GM23248 (cell line): ENCODE measurements around the gene CKS1B. TPM values are rescaled to one million over a fixed set of nuclear protein-coding genes. Genes with fewer than 3 reads are reported as not detected.

Experiments
- DNase-seq: peaks from one replicate; pipeline ENCODE4 v3.0.0-alpha.2; 2015
- H2AFZ ChIP-seq: fragments of 200-600 bp; sonication (generic); 2 replicates; pipeline ENCODE4 v1.6.1; 2016; ENCODE audit warnings: antibody characterized with exemption
- H3F3A ChIP-seq: fragments of 200-600 bp; sonication (generic); 2 replicates; pipeline ENCODE4 v1.6.1; 2016; ENCODE audit warnings: mild to moderate bottlenecking, antibody characterized with exemption, mixed run types; ENCODE audit not compliant: insufficient read depth
- H3K27ac ChIP-seq: fragments of 200-600 bp; sonication (generic); 2 replicates; pipeline ENCODE4 v1.5.1; 2016; ENCODE audit warnings: mild to moderate bottlenecking
- H3K27me3 ChIP-seq: fragments of 200-600 bp; sonication (generic); replicated peaks from 2 replicates; pipeline ENCODE4 v1.6.1; 2016; ENCODE audit warnings: mild to moderate bottlenecking; ENCODE audit not compliant: insufficient read depth
- H3K36me3 ChIP-seq: fragments of 200-600 bp; sonication (generic); 2 replicates; pipeline ENCODE4 v1.6.1; 2016; ENCODE audit warnings: low read depth, mild to moderate bottlenecking
- H3K4me1 ChIP-seq: fragments of 200-600 bp; sonication (generic); 2 replicates; pipeline ENCODE4 v1.6.1; 2016; ENCODE audit warnings: mild to moderate bottlenecking; ENCODE audit not compliant: insufficient read depth
- H3K4me2 ChIP-seq: fragments of 200-600 bp; sonication (generic); one replicate; pipeline ENCODE4 v1.6.1; 2016; ENCODE audit warnings: mild to moderate bottlenecking; ENCODE audit not compliant: unreplicated experiment
- H3K4me3 ChIP-seq: fragments of 200-600 bp; sonication (generic); 2 replicates; pipeline ENCODE4 v1.5.1; 2016; ENCODE audit warnings: mild to moderate bottlenecking
- H3K79me2 ChIP-seq: fragments of 200-600 bp; sonication (generic); 2 replicates; pipeline ENCODE4 v1.6.1; 2016; ENCODE audit warnings: mild to moderate bottlenecking; ENCODE audit not compliant: insufficient read depth
- H3K9ac ChIP-seq: fragments of 200-600 bp; sonication (generic); 2 replicates; pipeline ENCODE4 v1.6.1; 2016; ENCODE audit warnings: mild to moderate bottlenecking
- H3K9me2 ChIP-seq: fragments of 200-600 bp; sonication (generic); 2 replicates; pipeline ENCODE4 v1.6.1; 2016; ENCODE audit warnings: mixed run types, mild to moderate bottlenecking, moderate library complexity; ENCODE audit not compliant: insufficient read depth
- H3K9me3 ChIP-seq: fragments of 200-600 bp; sonication (generic); one replicate; pipeline ENCODE4 v1.6.1; 2017; ENCODE audit warnings: low read depth
- H4K20me1 ChIP-seq: fragments of 200-600 bp; sonication (generic); 2 replicates; pipeline ENCODE4 v1.6.0; 2016; ENCODE audit not compliant: insufficient read depth
- EZH2 ChIP-seq: fragments of 200-600 bp; sonication (generic); IDR thresholded peaks from 2 replicates; pipeline ENCODE4 v1.6.1; 2018; ENCODE audit warnings: antibody characterized with exemption, mild to moderate bottlenecking; ENCODE audit not compliant: insufficient read depth, poor library complexity, severe bottlenecking
- EZH2phosphoT487 ChIP-seq: fragments of 200-600 bp; sonication (generic); IDR thresholded peaks from 2 replicates; pipeline ENCODE4 v1.6.1; 2018; ENCODE audit warnings: antibody characterized with exemption, moderate library complexity, mild to moderate bottlenecking, low read depth; ENCODE audit not compliant: insufficient read depth
- WGBS, 2 experiments: methylation state at CpG; one replicate each; pipeline ENCODE4 v1.1.6; 2015 to 2017; ENCODE audit warnings: low lambda C conversion rate in 2 of 2, low coverage in 1 of 2; ENCODE audit errors: missing lambda C conversion rate in 2 of 2; 5-methylcytosine and 5-hydroxymethylcytosine counted together
- in situ Hi-C: fragments of 300-500 bp; cut with MboI; formaldehyde crosslinking; loops from 2 replicates; pipeline ENCODE4 v1.15.0; 2020
- polyA plus RNA-seq: library from polyadenylated mRNA; unstranded; fragments of >200 nt; fragmentation: Nextera tagmentation; extraction: Ambion mirVana; gene quantifications from 2 replicates; pipeline ENCODE4 v1.2.1, GENCODE V29; 2016
- total RNA-seq: library from RNA; depleted of rRNA; stranded (reverse); fragments of >200 nt; shearing (Covaris generic); gene quantifications from 2 replicates; pipeline ENCODE4 v1.2.3, GENCODE V29; 2014; rRNA removed

Gene CKS1B
- total RNA-seq = 45.6 and 50.3 TPM in 2 replicates
- 113 and 119 TPM in 2 replicates for polyA plus RNA-seq

DNA sequence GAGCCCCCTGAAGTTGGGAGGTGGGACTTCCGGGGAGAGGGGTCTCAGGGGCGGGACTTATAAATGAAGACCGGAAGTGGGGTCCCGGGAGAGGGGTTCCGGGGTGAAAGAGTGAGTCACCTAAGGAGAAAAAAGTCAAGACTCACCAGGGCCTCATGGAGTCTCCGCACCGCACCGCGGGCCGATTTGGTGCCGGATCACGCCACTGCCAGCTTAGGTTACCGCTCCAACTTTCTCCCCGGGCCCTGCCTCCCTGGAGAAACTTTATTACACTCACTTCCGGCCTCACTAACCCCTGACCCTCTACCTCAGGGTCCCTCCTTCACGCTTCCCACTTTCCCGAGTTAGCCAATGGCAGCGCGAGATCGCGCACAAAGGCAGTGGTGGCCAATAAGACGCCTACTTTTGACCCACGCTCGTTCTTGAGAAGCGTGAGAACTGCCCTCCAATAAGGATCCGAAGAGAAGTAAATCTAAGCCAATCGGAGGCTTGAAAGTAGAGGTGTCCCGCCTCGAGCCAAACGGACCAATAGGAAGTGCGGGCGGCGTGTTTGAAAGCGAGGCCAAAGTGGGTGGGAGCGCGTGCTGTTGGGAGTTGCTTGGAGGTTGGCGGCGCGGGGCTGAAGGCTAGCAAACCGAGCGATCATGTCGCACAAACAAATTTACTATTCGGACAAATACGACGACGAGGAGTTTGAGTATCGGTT, at the start of gene CKS1B:
TSS of gene CKS1B (plus strand) at position 580 of the 706 bp plus-strand sequence. CDS start at position 645, 65 bp downstream.
- H4K20me1 ChIP-seq = no peaks in the 10 kb centered on the region
- no peaks in the 10 kb centered on the region for H3K36me3 ChIP-seq
- H3K27me3 ChIP-seq = no peaks in the 10 kb centered on the region
- H2AFZ ChIP-seq = peak within 1 kb of the TSS; percentile 83
- peak within 1 kb of the TSS; percentile 98 for H3K9ac ChIP-seq
- no peaks in the 10 kb centered on the region for H3K9me3 ChIP-seq
- peaks cover 49% of the 10 kb centered on the region for H3K79me2 ChIP-seq
- peak; percentile 100 for DNase-seq
- H3F3A ChIP-seq = peaks cover 48% of the 10 kb centered on the region
- no peaks in the 10 kb centered on the region for H3K9me2 ChIP-seq
- in situ Hi-C loops = no loop called here
- peak within 1 kb of the TSS; percentile 82 for H3K4me3 ChIP-seq
- WGBS, 2 experiments = 1% methylated on average over 46 to 47 of the region's 47 CpGs
- H3K4me1 ChIP-seq = peaks cover 30% of the 10 kb centered on the region
- no peak for TF ChIP-seq EZH2
- TF ChIP-seq EZH2phosphoT487 = no peak
- peak within 1 kb of the TSS; percentile 99 for H3K27ac ChIP-seq
- peak within 1 kb of the TSS; percentile 97 for H3K4me2 ChIP-seq

GRCh38 chr1:154925335-154926170, 48.9 kb upstream of the CKS1B start:
- Histone ChIP-seq H3K4me3 (no peak overlapping the region), H3K36me3 (no peaks in the 10 kb centered on the region), H2AFZ (no peak overlapping the region), H3K4me2 (no peak overlapping the region), H3K79me2 (no peaks in the 10 kb centered on the region), H3K27ac (no peak overlapping the region), H3K9ac (no peak overlapping the region), H3K4me1 (no peaks in the 10 kb centered on the region), H3K9me2 (no peaks in the 10 kb centered on the region), H4K20me1 (no peaks in the 10 kb centered on the region), H3K27me3 (no peaks in the 10 kb centered on the region), H3K9me3 (no peaks in the 10 kb centered on the region), H3F3A (no peaks in the 10 kb centered on the region)
- 98 to 100% methylated on average over 3 of the region's 3 CpGs for WGBS, 2 experiments
- TF ChIP-seq EZH2 (no peak), EZH2phosphoT487 (no peak)
- no peak for DNase-seq
- in situ Hi-C loops = no loop called here

DNA sequence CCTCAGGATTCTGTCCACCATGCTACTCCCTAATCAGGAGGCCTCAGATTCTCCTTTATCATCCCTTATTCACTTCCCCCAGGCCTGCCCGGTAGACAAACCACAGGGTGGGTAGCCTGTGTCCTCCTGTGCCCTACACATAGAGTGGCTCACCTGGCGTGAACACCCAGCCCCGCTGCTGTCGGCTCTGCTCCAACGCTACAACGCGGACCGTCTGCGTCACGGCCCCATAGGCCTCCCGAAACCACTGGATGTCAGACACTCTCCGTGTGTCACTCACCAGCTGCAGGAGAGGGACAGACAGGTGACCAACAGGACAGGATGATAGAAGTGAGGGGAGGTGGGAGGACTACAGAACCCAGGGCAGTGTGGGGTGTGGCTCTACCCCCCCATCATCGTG, 48.3 kb upstream of the CKS1B start:
- H3F3A ChIP-seq = no peaks in the 10 kb centered on the region
- no peak overlapping the region for H2AFZ ChIP-seq
- no peak for DNase-seq
- TF ChIP-seq EZH2phosphoT487 = no peak
- no peak for TF ChIP-seq EZH2
- H3K4me1 ChIP-seq = no peaks in the 10 kb centered on the region
- H3K4me2 ChIP-seq = no peak overlapping the region
- no peaks in the 10 kb centered on the region for H4K20me1 ChIP-seq
- H3K36me3 ChIP-seq = no peaks in the 10 kb centered on the region
- no peaks in the 10 kb centered on the region for H3K27me3 ChIP-seq
- no peak overlapping the region for H3K27ac ChIP-seq
- H3K4me3 ChIP-seq = no peak overlapping the region
- H3K9me2 ChIP-seq = no peaks in the 10 kb centered on the region
- WGBS, 2 experiments = 90 to 91% methylated on average over 13 of the region's 13 CpGs
- in situ Hi-C loops = no loop called here
- no peaks in the 10 kb centered on the region for H3K9me3 ChIP-seq
- H3K79me2 ChIP-seq = no peaks in the 10 kb centered on the region
- no peak overlapping the region for H3K9ac ChIP-seq

DNA sequence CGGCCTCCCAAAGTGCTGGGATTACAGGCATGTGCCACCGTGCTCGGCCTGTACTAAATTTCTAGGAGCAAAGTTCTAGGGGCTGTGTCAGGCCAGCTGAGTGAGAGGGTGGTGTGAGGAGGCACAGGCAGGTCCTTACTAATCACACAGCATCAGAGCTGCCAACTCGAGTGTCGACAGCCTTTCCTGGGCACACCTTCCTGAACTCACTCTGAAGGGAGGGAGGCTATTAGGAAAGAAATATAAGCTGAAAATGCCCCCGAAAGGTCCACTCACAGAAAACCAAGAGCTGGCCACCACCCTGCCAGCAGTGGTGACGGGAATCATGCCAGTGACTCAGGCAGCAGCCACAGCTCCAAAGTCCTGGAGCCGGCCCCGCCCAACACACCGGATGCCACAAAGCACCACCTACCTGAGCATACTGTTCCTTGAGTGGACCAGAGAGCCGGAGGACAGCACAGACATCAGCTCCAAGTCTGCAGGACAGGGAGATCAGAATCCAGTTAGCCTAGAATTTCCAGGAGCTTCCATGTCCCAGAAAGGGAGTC, 42.5 kb upstream of the CKS1B start:
- WGBS, 2 experiments = 88 to 89% methylated on average over 11 of the region's 11 CpGs

More for the DNA sequence above, 42.5 kb upstream of the CKS1B start:
- Histone ChIP-seq H3K9me3 (no peaks in the 10 kb centered on the region), H3F3A (no peaks in the 10 kb centered on the region), H3K4me2 (no peak overlapping the region), H3K9ac (no peak overlapping the region), H4K20me1 (no peaks in the 10 kb centered on the region), H3K4me1 (0 out of 2 replicates have a peak, but pooled peaks cover 5% of the 10 kb centered on the region), H2AFZ (no peak overlapping the region), H3K27ac (no peak overlapping the region), H3K79me2 (peaks cover 10% of the 10 kb centered on the region; the same call in 1 of the 2 replicates), H3K4me3 (no peak overlapping the region), H3K9me2 (no peaks in the 10 kb centered on the region), H3K36me3 (no peaks in the 10 kb centered on the region), H3K27me3 (no peaks in the 10 kb centered on the region)
- TF ChIP-seq EZH2 = no peak
- no peak for TF ChIP-seq EZH2phosphoT487
- in situ Hi-C loops = no loop called here
- DNase-seq = peak; percentile 32
